NCI-H187 treated with DMSO at 0.1 percent for 48 hours (cell line): ENCODE results near the gene CLEC20A.

Source experiments
- DNase-seq: peaks from one replicate; lab custom pipeline; 2025; lab: John Stamatoyannopoulos, UW

The CLEC20A gene

GRCh38 chr1:178498896-178499675 is 2.3 kb upstream of the CLEC20A start:
- DNase-seq: no peak

GRCh38 chr1:178497903-178498478 is 1.2 kb upstream of the CLEC20A start:
- no peak for DNase-seq

- DNase-seq: no peak
Measured at GRCh38 chr1:178495741-178496409, 889 bp downstream of the CLEC20A start.

GRCh38 chr1:178495158-178495557 is 1.6 kb downstream of the CLEC20A start:
- DNase-seq: no peak

- DNase-seq: no peak
Measured at GRCh38 chr1:178494569-178494971, 2.2 kb downstream of the CLEC20A start.

- DNase-seq: no peak
Measured at GRCh38 chr1:178493301-178493741, 3.4 kb downstream of the CLEC20A start.

GRCh38 chr1:178492341-178492740 is 4.4 kb downstream of the CLEC20A start:
- DNase-seq: no peak

- no peak for DNase-seq
Measured at GRCh38 chr1:178491721-178492120, 5.0 kb downstream of the CLEC20A start.

GRCh38 chr1:178490967-178491366 is 5.8 kb downstream of the CLEC20A start:
- no peak for DNase-seq

- DNase-seq: no peak
Measured at GRCh38 chr1:178490136-178490535, 6.6 kb downstream of the CLEC20A start.

GRCh38 chr1:178489399-178489798 is 7.4 kb downstream of the CLEC20A start:
- no peak for DNase-seq

- no peak for DNase-seq
Measured at GRCh38 chr1:178488393-178488792, 8.4 kb downstream of the CLEC20A start.

GRCh38 chr1:178487070-178487615 is 9.6 kb downstream of the CLEC20A start:
- DNase-seq: no peak

GRCh38 chr1:178486100-178487069 is 10.4 kb downstream of the CLEC20A start:
- no peak for DNase-seq

- DNase-seq: no peak
Measured at GRCh38 chr1:178485541-178485981, 11.2 kb downstream of the CLEC20A start.

GRCh38 chr1:178484698-178485225 is 12.0 kb downstream of the CLEC20A start:
- no peak for DNase-seq

GRCh38 chr1:178483251-178483957 is 13.4 kb downstream of the CLEC20A start:
- DNase-seq: no peak

GRCh38 chr1:178477841-178478240 is 18.9 kb downstream of the CLEC20A start:
- no peak for DNase-seq

- no peak for DNase-seq
Measured at GRCh38 chr1:178477373-178477772, 19.4 kb downstream of the CLEC20A start.

- no peak for DNase-seq
Measured at GRCh38 chr1:178472531-178472930, 24.2 kb downstream of the CLEC20A start.
